NCI-H187 (cell line): ENCODE measurements around the gene PTGR2.
"Not testable (repeated sequence)": the region's sequence is repeated elsewhere in the genome, so short reads cannot be mapped to it uniquely, and the experiment has no call there.

Experiments used
- DNase-seq, 2 experiments: peaks; one replicate each; lab custom pipeline; 2025; lab: John Stamatoyannopoulos, UW

Gene PTGR2

GRCh38 chr14:73851567-73852382 is at the start of gene PTGR2:
Gene PTGR2 (plus strand): TSS chr14:73851831. CDS start chr14:73858863, 7,032 bp downstream.
- DNase-seq, result peak; percentile 79 to 90

DNA sequence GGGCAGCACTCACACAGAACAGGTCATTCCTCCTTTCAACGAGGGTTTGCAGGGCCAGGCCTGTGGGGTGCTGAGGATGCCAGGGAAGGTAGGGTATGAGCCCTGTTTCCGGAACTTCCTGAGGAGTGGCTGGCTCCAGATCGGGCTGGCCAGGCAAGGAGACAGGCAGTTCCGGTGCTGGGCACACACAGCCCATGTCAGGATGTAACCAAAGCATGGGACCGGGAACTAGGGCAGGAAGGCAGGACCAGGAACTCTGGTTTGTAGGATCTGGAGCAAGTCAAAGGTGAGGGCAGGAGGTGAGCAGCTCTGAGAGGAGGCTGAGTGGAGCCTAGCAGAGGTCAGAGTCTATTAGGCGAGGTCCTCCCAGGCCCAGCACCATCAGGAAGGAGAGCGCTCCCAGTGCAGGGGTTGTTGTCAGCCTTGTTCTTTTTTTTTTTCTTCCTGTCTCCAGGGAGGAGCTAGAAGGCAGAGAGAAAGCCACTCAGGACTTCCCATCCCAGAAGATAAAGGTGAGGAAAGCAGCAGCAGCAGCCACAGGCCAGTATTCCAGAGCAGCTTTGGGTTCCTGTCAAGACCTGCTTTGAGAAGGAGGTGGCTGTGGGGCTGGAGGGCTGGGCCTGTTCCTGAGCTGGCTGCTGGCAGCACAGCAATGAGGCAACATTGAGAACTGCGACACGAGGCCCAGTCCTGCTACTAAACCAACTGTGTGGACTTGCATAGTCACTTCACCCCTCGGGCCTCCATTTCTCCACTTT is 49.0 kb upstream of the PTGR2 start:
- DNase-seq, result no peak

DNA sequence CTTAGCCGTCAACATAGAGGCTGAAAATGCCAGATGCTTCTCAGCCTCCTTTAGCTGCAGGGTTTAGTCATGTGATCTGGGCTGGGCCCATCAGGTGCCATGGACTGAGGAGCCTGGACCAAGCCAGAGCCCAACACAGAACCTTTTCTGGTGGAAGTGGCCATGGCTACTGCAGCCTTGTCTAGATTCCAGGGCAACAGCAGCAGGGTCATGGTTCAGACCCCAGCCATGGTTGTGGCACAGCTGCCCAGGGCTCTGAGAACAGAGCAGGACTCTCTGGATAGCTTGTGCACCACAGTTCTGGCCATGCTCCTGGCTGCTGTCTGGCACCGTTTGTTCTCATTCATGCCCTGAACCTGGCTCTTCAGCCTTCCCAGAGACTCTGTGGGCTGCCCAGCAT is 47.0 kb upstream of the PTGR2 start:
- no peak for DNase-seq

DNA sequence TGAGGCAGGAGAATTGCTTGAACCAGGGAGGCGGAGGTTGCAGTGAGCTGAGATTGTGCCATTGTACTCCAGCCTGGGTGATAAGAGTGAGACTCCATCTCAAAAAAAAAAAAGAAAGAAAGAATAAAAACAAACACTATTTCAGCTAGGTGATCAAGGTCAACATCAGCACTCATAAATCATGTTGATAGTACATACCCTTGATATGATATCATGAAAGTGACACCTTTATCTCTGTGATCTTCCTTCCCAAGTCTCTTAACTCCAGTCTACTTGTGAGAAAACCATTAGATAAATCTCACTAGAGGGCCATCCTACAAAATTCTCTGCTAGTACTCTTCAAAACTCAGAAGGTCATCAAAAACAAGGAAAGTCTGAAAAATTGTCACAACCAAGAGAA is 44.2 kb upstream of the PTGR2 start:
- no peak for DNase-seq

GRCh38 chr14:73809391-73809790 is 42.2 kb upstream of the PTGR2 start:
- DNase-seq, result no peak

DNA sequence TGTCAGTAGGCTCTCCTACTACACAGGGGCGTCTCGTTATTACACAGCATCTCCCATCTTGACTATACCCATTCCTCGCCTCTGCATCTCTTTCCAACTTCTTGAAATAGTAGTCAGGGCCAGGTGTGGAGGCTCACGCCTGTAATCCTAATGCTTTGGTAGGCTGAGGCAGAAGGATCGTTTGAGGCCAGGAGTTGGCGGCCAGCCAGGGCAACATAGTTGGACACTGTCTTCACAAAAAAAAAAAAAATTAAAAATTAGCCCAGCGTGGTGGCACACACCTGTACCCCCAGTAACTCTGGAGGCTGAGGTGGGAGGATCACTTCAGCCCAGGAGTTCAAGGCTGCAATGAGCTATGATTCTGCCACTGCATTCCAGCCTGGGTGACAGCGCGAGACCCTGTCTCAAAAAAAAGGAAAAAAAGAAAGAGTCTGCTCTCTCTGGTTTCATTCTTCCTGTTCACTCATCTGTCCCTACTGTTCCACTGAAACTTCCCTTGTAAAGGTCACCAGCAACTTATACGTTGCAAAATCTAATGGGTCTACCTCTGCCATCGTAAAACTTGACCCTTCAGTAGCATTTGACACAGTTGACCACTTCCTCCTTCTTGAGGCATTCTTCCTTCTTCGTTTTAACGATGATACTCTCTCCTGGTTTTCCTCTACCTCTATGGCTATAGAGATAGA is 41.0 kb upstream of the PTGR2 start:
- DNase-seq, result no peak

GRCh38 chr14:73811164-73811503 is 40.5 kb upstream of the PTGR2 start:
- DNase-seq, result no peak

- DNase-seq, result no peak
Measured at GRCh38 chr14:73814153-73814552, 37.5 kb upstream of the PTGR2 start.

- no peak for DNase-seq
Measured at GRCh38 chr14:73815849-73816248, 35.8 kb upstream of the PTGR2 start.

DNA sequence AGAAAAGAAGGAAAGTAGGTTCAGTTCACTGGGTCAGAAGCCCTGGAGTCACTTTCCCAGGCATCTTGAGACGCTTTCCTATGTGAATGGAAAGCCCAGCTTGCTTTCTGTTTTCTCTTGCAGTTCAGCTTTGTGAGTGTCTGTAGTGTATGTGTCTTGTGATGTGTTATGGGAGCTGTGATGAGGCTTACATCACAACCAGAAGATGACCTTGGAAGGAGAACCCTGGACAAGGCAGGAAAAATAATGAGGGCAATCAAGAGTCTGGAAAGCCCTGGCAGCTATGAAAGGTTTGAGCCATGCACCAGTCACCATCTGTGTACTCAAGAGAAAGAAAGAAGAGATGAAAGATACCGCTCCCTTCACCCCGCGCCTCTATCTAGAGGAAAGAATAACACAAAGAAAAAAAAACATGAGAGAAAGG is 35.2 kb upstream of the PTGR2 start:
- no peak for DNase-seq

GRCh38 chr14:73817020-73817655 is 34.5 kb upstream of the PTGR2 start:
- DNase-seq, result no peak

DNA sequence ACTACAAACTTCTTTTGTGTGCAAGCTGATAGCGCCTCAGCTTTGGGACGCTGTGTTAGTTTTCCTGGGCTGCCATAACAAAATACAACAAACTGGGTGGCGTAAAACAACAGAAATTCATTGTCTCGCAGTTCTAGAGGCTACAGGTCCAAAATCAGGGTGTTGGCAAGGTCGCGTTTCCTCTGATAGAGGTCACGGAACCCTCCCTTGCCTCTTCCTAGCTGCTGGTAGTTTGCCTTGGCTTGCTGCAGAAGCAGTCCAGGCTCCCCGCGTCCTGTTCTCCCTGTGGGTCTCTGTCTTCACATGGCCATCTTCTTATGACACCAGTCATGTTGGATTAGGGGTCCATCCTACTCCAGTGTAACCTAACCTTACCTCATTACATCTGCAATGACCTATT is 32.8 kb upstream of the PTGR2 start:
- DNase-seq, result no peak

DNA sequence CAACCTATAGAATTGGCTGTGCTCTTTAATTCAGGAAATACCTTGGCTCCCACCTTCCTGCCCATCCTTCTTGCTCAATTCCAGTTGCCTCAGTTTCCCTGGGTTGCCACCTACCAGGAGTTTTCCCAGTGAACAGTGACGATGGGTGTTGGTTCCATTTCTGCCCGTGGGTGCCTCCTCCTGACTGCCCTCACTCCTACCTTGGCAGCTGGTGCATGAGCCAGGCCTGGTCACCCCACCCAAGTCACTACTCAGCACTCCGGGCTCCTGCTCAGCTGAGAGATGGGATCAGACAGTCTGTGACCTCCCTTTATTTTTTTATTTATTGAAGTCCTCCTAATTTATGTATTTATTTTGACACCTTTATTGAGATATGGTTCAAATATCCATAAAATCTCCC is 31.0 kb upstream of the PTGR2 start:
- no peak for DNase-seq

GRCh38 chr14:73823339-73823885 is 28.2 kb upstream of the PTGR2 start:
- DNase-seq, result no peak

DNA sequence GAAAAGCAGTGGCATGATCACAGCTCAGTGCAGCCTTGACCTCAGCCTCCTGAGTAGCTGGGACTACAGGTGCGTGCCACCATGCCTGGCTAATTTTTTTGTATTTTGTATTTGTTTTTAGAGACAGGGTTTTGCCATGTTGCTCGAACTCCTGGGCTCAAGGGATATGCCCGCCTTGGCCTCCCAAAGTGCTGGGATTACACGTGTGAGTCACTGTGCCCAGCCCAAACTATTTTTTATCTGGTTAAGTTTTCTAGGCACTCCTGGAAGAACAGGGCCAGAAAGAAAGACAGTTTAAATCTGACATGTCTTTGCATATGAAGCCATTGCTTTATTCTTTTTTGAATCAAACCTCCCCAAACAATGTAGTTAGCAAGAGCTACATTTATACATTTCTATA is 27.5 kb upstream of the PTGR2 start:
- DNase-seq, result no peak

DNA sequence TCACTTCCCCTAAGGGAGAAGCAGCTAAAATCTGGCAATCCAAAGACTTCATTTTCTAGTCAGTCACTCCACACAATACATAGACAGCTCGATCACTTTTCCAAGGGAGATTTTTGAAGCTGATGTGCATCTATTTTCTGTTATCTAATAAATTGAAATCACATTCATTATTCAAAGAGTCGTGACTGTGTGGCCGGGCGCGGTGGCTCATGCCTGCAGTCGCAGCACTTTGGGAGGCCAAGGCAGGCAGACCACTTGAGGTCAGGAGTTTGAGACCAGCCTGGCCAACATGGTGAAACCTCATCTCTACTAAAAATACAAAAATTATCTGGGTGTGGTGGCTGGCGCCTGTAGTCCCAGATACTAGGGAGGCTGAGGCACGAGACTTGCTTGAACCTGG is 27.1 kb upstream of the PTGR2 start:
- no peak for DNase-seq

DNA sequence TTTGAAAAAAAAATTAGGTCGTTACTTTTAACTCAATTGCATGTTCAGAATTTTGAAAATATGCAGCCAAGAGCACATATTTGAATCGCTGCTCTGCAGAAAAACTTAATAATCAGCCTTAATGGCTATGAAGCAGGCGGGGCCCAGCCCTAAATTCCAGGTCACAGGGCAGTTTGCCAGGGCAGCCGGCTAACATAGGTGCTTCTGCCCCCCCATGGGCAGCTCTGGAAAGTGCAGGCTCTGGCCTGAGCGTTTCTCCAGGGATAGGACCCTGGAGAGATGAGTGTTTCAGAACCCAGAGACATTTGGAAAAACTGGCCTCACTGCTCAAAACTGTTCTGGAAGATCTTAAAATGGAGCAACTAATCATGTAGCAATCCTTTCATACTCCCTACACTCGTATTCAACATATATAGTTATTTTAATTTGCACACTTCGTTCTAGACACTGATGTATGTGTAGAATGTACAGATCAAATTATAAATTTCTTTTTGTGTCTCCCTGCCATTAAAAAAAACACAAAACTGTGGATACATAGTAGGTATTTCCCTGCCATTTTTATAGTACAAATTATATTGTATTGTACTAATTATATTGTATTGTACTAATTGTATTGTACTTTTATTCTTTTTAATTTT is 26.0 kb upstream of the PTGR2 start:
- DNase-seq, result peak; percentile 43 to 46

DNA sequence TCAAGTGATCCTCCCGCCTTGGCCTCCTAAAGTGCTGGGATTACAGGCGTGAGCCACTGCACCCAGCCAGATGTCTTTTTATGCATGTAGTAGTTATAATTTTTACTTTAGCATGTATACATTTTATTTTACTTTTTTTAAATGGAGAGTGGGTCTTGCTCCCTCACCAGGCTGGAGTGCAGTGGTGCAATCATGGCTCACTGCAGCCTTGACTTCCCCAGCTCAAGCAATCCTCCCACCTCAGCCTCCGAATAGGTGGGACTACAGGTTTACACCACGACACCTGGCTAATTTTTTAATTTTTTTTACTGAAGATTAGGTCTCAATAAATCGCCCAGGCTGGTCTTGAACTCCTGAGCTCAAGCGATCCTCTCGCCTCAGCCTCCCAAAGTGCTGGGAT is 24.4 kb upstream of the PTGR2 start:
- DNase-seq, result not testable (repeated sequence)

DNA sequence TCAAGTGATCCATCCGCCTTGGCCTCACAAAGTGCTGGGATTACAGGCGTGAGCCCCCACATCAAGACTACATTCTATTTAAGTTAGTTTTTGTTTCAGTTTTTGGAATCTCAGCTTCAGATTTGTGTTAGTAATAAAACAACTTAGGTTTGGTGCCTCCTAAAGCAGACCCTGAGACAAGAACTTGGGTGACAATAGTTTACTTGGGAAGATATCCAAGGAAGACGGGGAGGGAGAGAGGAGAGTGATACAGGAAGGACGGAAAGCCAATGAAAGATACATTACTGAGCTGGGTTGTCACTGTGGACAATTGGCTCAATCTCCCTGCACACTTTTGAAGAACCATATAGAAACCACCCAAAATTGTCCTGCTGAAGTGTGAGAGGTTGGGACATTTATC is 22.6 kb upstream of the PTGR2 start:
- no peak for DNase-seq

- no peak for DNase-seq
Measured at GRCh38 chr14:73829526-73830431, 21.9 kb upstream of the PTGR2 start.

GRCh38 chr14:73833034-73833433 is 18.6 kb upstream of the PTGR2 start:
- no peak for DNase-seq
